HG03378 (cell line): ENCODE results near the gene INPP5E.

ENCODE experiments used
- ATAC-seq: cut with Tn5 transposase; IDR thresholded peaks from one replicate; pipeline ENCODE4 v1.9.1; 2021; ENCODE audit warnings: mild to moderate bottlenecking, moderate library complexity; ENCODE audit not compliant: unreplicated experiment

INPP5E gene

GRCh38 chr9:136474021-136474640 is 34.5 kb upstream of the INPP5E start:
- no peak for ATAC-seq

DNA sequence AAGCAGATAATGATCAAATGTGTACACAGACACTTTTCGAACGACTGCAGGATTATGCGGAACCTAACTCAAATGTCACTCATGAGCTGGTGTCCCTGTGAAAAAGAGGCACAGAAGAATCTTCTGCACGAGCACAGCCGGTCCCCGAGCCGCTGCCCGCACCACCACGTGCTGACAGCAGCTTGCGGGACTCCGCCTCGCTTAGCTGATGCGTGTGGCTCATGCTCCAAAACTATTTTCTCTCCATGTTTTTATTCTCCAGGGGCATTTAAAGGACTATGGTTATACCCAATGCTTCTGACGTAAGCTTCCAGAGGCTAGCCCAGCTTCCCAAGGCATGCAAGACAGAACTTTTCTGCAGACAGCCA is 33.7 kb upstream of the INPP5E start:
- no peak for ATAC-seq

- ATAC-seq = no peak
Observed at GRCh38 chr9:136472640-136473353, 33.2 kb upstream of the INPP5E start.

GRCh38 chr9:136471802-136472487 is 32.3 kb upstream of the INPP5E start:
- ATAC-seq = no peak

DNA sequence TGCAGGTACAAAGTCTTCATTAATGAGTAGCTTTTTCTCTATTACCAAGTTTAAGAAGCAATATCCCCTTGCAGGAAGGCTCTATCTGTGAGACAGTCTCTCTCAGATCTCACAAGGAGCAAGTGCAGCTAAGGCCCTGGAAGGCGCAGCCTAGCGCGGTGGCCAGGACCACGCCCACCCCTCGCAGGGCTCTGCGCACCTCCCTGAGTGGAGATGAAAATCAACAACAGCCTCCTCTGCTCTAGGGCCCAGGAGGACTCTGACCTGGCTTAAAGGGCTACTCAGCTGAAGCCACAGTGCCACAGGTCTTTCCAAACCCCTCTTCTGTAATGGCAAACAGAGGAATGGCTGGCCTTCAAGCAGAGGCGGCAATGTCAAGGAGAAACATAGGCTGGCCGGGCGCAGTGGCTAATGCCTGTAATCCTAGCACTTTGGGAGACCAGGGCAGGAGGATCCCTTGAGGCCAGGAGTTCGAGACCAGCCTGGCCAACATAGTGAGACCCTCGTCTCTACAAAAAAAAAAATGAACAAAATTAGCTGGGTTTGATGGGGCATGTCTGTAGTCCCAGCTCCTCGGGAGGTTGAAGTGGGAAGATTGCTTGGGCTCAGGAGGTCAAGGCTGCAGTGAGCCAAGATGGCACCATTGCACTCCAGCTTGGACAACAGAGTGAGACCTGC is 31.3 kb upstream of the INPP5E start:
- no peak for ATAC-seq

DNA sequence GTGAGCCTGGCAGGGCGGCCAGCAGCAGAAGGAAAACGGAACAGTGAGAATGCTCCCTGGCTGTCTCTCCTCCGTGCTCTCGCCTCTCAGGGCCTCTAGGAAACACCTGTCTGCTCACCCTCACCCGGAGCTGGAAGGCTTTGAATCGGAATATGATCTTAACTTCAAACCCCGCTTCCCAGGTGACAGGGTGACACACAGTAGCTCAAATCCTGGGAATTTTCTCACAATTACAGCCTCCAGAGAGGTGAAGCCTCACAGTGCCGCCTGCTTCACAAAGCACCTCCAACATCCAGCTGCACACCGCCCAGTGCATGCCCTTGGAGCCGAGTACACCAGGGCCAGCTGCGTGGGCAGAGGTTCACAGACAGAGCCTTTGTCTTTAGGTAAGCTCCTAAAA is 30.7 kb upstream of the INPP5E start:
- no peak for ATAC-seq

DNA sequence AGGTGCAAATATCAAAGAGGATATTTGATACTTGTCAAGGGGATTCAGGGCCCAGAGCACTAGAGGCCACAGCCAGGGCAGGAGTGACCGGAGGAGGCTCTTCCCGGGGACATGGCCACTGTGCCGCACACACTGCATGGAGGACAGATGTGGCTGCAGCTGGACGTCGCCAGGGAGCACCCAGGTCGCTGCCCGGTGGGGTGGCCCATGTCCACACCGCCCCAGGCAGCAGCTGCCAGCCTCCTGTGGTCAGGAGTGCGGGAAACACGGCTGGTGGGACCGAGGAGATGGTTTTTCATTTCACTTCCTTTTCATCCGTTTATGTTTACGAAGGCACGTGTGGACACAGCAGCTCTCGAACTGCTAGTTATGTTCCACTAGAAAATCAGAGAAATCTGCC is 28.1 kb upstream of the INPP5E start:
- no peak for ATAC-seq

GRCh38 chr9:136466155-136466541 is 26.5 kb upstream of the INPP5E start:
- ATAC-seq = no peak

GRCh38 chr9:136465500-136466154 is 26.0 kb upstream of the INPP5E start:
- no peak for ATAC-seq

GRCh38 chr9:136464241-136464640 is 24.6 kb upstream of the INPP5E start:
- ATAC-seq = no peak

DNA sequence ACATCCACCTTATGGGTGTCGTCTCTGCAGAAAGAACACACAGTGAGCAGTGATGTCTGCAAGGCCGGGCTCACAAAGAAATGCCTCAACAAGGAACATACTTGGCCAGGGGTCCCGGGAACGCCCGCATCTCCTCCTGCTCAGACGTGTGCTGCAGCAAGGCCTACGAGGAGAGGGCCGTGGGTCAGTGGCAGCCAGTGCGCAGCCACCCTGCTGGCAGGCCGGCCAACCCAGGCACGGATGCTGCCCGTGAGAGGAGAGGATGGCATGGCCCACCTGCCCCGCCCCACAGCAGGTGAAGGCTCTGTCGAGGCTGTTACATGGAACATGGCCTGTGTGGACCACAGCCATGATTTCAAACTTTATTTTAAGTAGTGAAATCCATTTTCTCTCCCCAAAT is 23.9 kb upstream of the INPP5E start:
- no peak for ATAC-seq

- ATAC-seq = no peak
Observed at GRCh38 chr9:136462664-136463063, 23.0 kb upstream of the INPP5E start.

- no peak for ATAC-seq
Observed at GRCh38 chr9:136460772-136461325, 21.2 kb upstream of the INPP5E start.

DNA sequence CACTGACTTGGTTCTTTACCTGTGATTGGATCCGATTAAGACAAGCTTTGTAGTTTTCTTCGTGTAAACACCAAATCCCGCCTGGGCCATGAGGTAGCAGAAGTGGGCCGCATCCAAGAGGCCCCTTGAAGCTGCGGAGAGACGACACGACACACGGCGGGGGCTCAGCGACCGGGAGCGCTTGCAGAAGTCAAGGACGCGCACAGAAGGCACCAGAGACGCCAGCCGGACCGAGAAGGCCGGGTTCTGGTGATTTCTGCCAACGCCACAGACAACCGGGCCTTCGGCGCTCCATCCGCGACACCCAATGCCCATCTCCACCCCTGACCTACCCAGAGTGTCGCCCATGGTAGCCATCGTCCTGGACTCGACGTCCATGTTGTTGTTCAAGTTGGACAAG is 19.8 kb upstream of the INPP5E start:
- ATAC-seq = no peak

- no peak for ATAC-seq
Observed at GRCh38 chr9:136457326-136457725, 17.7 kb upstream of the INPP5E start.

- no peak for ATAC-seq
Observed at GRCh38 chr9:136456258-136456657, 16.6 kb upstream of the INPP5E start.

DNA sequence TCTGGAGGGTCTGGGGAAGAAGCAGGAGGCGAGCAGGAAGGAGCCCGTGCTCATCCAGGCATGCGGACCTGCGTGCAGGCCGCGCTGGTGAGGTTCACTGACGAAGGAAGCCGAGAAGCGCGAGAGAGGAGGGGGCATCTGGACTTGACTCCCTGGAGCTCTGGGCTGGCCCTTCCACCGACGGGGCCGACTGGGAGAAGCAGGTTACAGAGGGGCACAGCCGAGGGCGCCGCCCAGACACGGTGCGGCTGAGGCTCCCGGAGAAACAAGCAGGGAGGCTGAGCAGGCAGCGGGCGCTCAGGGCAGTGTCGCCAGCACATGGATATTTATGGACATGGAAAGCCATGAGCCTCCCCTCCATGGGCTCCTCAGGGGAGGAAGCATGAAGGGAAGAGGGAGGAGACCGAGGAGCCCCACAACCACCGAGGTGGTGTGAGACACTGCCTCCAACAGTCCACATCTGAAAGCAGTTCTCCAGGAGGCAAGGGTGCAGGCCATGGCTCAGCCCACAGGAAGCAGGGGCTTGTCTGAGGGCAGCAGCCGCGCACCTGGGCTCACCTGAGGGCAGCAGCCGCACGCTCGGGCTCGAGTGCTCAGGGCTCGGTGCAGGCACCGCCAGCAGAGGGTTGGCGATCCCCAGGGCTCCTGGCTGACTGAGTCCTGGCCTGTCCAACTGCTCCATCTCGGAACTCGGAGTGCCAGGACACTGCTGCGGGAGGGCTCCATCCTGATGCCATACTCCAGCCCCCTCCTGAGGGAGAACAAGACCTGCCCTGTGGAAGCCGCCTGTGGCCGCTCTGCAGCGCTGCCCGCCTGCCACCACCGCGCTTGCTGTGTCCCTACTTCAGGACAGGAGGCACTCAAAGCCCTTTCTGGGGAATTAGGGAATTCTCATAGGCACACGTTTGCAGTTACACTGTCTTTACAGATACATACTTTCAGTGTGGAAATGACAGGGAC is 15.7 kb upstream of the INPP5E start:
- ATAC-seq = no peak

- no peak for ATAC-seq
Observed at GRCh38 chr9:136454026-136454796, 14.6 kb upstream of the INPP5E start.

GRCh38 chr9:136453326-136453725 is 13.7 kb upstream of the INPP5E start:
- ATAC-seq = no peak
